Measurements from ENCODE around the gene CNMD.
A peak's percentile ranks its signal among the peaks of the same experiment; 100 is the strongest.
"Not testable (repeated sequence)": the region's sequence is repeated elsewhere in the genome, so short reads cannot be mapped to it uniquely, and the experiment has no call there.

CNMD gene

GRCh38 chr13:52686376-52686775 lies 53.2 kb downstream of the CNMD start:
- H3K4me3 ChIP-seq (ENCODE audit: low read depth, low read length), result no peak overlapping the region
- no peak for TF ChIP-seq CTCF (IDR thresholded peaks at IDR 0.05; ENCODE audit: low read depth, low read length)

- not testable (repeated sequence) for H3K4me3 ChIP-seq (ENCODE audit: low read depth, low read length)
Measured at GRCh38 chr13:52685806-52686205, 53.8 kb downstream of the CNMD start.

DNA sequence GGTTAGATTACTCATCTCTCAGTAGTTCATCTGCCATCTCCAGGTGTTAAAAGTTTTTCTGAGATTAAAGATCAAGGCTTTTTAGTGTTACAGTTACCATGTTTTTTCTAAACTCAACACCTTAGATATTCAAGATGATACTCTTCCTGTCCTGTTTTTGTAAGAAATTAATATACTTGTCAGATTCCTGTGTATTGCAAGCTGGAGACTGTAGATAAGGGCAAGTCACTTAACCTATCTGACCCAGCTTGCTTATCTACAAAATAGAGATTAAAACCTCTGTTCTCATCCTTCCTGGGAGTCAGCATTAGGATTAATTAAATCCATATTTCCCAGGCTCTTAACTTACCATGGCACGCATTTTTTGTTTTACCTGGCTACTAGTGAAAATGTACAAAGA lies 61.8 kb downstream of the CNMD start:
- no peak overlapping the region for H3K4me3 ChIP-seq (ENCODE audit: low read depth, low read length)
- no peak for TF ChIP-seq CTCF (IDR thresholded peaks at IDR 0.05; ENCODE audit: low read depth, low read length)

- TF ChIP-seq CTCF (IDR thresholded peaks at IDR 0.05; ENCODE audit: low read depth, low read length), result no peak
- no peak overlapping the region for H3K4me3 ChIP-seq (ENCODE audit: low read depth, low read length)
Measured at GRCh38 chr13:52673465-52673864, 66.2 kb downstream of the CNMD start.

DNA sequence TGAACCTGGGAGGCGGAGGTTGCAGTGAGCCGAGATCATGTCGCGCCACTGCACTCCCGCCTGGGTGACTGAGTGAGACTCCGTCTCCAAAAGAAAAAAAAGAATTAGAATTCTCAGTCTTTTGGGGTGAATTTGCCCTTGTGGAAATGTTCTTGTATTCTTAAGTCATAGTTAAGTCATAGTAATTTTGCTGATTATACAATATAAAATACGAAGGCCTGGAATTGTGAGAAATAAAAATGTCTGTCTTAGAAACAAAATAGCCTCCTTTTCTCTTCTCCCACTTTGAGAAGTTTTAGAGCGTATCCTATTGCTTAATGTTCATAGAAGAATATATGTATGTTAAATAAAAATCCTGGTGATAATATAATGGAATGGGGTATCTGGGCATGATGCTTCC lies 68.9 kb downstream of the CNMD start:
- TF ChIP-seq CTCF (IDR thresholded peaks at IDR 0.05; ENCODE audit: low read depth, low read length), result no peak
- no peak overlapping the region for H3K4me3 ChIP-seq (ENCODE audit: low read depth, low read length)

DNA sequence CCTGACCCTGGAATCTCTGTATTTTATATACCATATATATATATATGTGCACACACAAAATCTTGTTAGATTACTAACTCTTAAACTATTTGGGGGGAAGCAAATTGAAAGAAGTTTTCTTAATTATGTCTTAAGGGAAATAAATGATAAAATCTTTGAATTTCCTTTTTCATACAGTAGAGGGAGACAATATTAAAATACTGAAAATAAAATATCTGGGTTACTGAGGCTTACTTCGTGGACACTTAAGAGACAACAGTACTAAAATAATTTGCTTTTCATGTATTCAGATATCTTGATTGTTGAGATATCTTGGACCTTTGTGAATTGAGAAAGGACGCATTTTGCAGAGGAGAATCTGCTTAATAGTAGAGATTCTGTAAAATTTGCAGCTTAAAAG lies 69.9 kb downstream of the CNMD start:
- TF ChIP-seq CTCF (IDR thresholded peaks at IDR 0.05; ENCODE audit: low read depth, low read length), result no peak
- no peak overlapping the region for H3K4me3 ChIP-seq (ENCODE audit: low read depth, low read length)

DNA sequence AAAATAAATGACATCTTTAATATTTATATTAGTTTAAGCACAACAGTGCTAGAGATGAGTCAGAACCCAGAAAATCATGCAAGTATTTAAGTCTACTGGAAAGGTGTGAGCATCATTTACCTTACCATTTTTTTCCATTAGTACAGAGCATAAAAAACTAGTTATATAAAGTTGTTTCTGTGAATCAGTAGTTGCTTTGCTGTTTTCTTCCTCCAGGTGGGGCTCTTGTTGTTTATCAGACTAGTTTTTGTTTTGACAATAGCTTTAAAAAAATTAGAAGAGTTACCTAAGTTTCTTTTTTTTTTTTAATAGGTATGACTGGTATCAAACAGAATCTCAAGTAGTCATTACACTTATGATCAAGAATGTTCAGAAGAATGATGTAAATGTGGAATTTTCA lies 74.3 kb downstream of the CNMD start:
- H3K4me3 ChIP-seq (ENCODE audit: low read depth, low read length), result no peak overlapping the region
- TF ChIP-seq CTCF (IDR thresholded peaks at IDR 0.05; ENCODE audit: low read depth, low read length), result peak; percentile 16; the same call in 1 of the 2 replicates

GRCh38 chr13:52664272-52664671 lies 75.3 kb downstream of the CNMD start:
- no peak for TF ChIP-seq CTCF (IDR thresholded peaks at IDR 0.05; ENCODE audit: low read depth, low read length)
- no peak overlapping the region for H3K4me3 ChIP-seq (ENCODE audit: low read depth, low read length)

All from WI38 (cell line).